Mesodermal cell (in vitro differentiated cells): ENCODE measurements around the gene RCAN1.

Source experiments
- H3K27ac ChIP-seq: 2 replicates; pipeline ENCODE4 v1.7.0; 2013; ENCODE audit warnings: mild to moderate bottlenecking, low read depth, low read length, moderate library complexity; ENCODE audit not compliant: severe bottlenecking
- H3K36me3 ChIP-seq: 2 replicates; pipeline ENCODE4 v1.7.1; 2013; ENCODE audit warnings: mild to moderate bottlenecking, low read length, moderate library complexity; ENCODE audit not compliant: control insufficient read depth, insufficient read depth
- H3K4me1 ChIP-seq: one replicate; pipeline ENCODE4 v1.7.1; 2013; ENCODE audit warnings: mild to moderate bottlenecking, low read length; ENCODE audit not compliant: insufficient read depth, control insufficient read depth, poor library complexity, severe bottlenecking
- H3K4me3 ChIP-seq: 2 replicates; pipeline ENCODE4 v1.7.0; 2013; ENCODE audit warnings: low read length, control low read depth, mild to moderate bottlenecking; ENCODE audit not compliant: insufficient read depth, poor library complexity, severe bottlenecking; ENCODE audit errors: extremely low read depth
- H3K9me3 ChIP-seq: 2 replicates; pipeline ENCODE4 v1.7.1; 2013; ENCODE audit warnings: mild to moderate bottlenecking, low read length, moderate library complexity; ENCODE audit not compliant: control insufficient read depth
- WGBS, 2 experiments: methylation state at CpG; one replicate each; pipeline ENCODE4 v1.1.5; 2013; ENCODE audit warnings: missing lambda C conversion rate in 2 of 2; ENCODE audit not compliant: insufficient coverage in 2 of 2; 5-methylcytosine and 5-hydroxymethylcytosine counted together

RCAN1 gene

DNA sequence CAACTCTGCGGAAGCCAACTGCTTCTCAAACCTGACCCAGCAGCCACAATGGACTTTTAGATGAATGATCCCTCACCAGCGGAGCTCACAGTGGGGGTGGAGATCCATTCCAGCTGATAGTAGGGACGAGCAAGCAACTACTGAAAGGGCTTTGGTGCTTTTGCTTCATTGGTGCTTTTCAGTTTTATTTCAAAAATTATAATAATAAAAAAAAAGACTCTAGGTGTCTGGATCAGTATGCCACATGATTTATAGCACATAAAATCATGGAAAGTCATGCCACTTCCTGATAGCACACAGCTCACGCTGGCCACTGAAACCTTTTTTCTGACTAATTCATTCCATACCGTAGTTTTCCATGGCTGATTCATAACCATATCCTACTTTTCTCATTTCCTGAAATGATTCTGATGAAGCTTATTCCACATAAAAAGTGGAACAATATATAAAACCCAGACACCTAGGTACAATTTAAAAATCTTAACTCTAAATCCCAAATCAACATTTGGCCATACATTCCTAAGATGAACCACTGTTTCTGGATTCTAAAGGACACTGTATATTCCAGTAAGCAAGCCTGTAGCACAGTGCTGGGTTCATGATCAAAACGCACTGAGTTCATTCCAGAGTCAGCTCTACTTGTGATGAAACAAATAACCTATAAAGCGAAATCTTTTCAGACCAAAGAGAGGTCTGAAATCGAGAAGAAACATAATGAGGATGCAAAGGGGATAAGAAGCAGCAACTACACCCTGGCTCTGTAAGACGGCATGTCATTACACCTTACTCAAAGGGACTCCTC lies 61.6 kb downstream of the RCAN1 start:
- Histone ChIP-seq H3K27ac (no peak overlapping the region), H3K36me3 (no peaks in the 10 kb centered on the region), H3K9me3 (peaks cover 7% of the 10 kb centered on the region), H3K4me3 (no peak overlapping the region), H3K4me1 (peaks cover 4% of the 10 kb centered on the region)
- WGBS, 2 experiments: 67 to 93% methylated on average over 3 to 4 of the region's 9 CpGs

DNA sequence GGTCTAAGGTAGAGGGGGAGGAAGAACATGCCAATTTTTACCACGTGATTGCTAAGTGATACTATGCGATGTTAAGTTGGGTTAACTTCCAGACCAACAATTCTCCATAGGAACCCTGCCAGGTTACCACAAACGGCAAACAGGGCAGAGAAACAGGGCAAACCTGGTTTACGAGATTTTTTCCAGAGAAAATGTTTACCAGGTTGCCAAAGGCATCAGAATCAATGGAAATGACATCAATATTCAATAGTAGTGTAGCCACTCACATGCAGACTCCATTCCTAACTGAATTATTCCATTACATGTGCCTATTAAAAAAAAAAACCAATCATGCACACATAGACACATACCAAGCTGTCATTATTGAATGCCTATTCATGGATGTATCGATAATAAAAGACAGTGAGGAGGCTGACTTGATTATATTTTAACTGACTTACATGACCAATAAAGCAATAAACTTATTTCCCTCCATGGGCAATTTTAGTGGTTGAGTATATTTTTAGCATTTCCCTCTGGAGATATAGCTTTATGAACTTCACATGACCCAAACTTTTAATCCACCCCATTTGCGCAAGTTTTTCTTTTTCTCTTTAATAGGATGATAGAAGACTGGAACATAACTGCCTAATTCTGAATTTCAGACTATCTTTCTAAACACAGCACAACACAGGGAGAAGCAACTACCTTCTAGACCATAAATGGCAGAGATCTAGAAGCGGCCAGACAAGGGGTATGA lies 62.4 kb downstream of the RCAN1 start:
- 80 to 100% methylated on average over 1 to 2 of the region's 7 CpGs for WGBS, 2 experiments
- no peak overlapping the region for H3K4me3 ChIP-seq
- peaks cover 7% of the 10 kb centered on the region for H3K9me3 ChIP-seq
- H3K27ac ChIP-seq: no peak overlapping the region
- H3K4me1 ChIP-seq: peaks cover 4% of the 10 kb centered on the region
- no peaks in the 10 kb centered on the region for H3K36me3 ChIP-seq

GRCh38 chr21:34550182-34550799 lies 64.6 kb downstream of the RCAN1 start:
- Histone ChIP-seq H3K36me3 (no peaks in the 10 kb centered on the region), H3K27ac (no peak overlapping the region), H3K9me3 (peaks cover 6% of the 10 kb centered on the region), H3K4me3 (no peak overlapping the region), H3K4me1 (peaks cover 22% of the 10 kb centered on the region)
- WGBS, 2 experiments: 50% methylated on average over 1 of the region's 2 CpGs; no CpG with 5 or more reads in 1 of the 2 experiments

DNA sequence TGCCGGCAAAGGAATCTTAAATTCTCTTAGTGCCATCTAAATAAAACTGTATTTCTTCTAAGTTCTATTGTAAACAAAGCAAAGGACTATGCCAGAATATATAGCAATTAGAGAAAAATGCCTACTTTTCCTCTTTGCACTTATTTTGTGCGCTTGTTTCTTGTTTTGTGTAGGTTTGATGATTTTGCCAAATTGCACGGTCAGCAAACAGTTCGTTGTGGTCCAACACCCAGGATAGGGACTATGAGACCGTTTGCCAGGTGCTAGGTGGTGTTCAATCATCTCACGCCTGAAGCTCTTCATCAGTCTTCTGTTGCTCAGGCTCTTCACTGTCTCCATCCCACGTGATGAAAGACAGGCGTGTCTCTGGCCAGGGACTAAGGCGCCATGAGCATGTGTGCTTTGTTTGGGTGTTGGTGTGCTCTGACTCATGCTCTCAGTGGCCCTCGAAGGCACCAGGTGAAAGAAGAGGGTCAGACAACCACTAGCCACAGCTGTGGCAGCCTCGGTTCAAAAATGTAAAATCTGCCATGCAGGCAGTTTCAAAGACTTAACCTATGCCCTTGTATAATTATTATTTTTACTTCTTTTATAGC lies 66.0 kb downstream of the RCAN1 start:
- Histone ChIP-seq H3K27ac (no peak overlapping the region), H3K4me3 (no peak overlapping the region), H3K4me1 (peaks cover 30% of the 10 kb centered on the region), H3K9me3 (peaks cover 9% of the 10 kb centered on the region), H3K36me3 (no peaks in the 10 kb centered on the region)
- 90 to 91% methylated on average over 6 to 7 of the region's 11 CpGs for whole genome bisulfite sequencing, 2 experiments

GRCh38 chr21:34546542-34546941 lies 68.4 kb downstream of the RCAN1 start:
- Histone ChIP-seq H3K36me3 (no peaks in the 10 kb centered on the region), H3K27ac (no peak overlapping the region), H3K9me3 (peaks cover 9% of the 10 kb centered on the region), H3K4me1 (peaks cover 26% of the 10 kb centered on the region), H3K4me3 (no peak overlapping the region)
- WGBS, 2 experiments: 100% methylated on average over 1 of the region's 6 CpGs; no CpG with 5 or more reads in 1 of the 2 experiments

DNA sequence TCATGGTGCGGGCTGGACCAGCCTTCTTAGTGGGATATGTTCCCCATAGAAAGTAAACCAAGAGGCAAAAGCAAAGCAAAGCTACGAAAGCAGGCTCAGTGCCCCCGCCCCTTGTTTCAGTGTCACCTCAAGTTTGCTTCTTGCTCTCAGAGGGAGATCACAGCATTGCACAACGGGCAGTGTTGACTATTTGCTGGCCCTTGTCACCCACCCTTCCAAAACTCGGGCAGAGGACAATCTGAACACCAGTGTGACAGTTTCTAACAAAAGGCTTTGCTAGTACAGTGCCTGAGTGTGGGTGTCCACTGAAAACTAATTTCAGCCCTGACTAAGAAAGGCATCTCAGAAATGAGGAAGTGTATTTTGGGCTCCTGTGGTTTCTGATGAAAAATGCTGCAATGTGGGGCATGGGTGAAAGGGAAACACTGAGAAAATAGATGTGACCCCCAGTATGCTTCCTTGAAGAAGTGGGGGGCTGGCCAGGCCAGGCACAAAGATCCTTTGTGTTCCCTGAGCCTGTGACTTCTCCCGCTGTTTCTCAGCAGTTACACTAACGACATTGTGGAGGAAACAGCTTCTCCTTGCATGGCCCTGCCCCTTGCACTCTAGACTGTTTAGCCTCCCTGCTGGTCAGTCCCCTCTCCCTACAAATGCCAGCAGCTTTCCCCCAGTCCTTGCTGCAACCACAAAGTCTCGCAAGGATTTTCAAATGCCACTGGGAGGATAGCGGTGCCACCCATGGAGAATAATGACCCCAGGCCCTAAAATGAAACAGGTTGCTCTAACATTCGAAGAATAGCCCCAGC lies 69.6 kb downstream of the RCAN1 start:
- peaks cover 26% of the 10 kb centered on the region for H3K4me1 ChIP-seq
- H3K9me3 ChIP-seq: peaks cover 9% of the 10 kb centered on the region
- WGBS, 2 experiments: 54 to 55% methylated on average over 6 to 9 of the region's 10 CpGs
- H3K36me3 ChIP-seq: no peaks in the 10 kb centered on the region
- H3K27ac ChIP-seq: peak overlapping the region; percentile 96
- no peak overlapping the region for H3K4me3 ChIP-seq

DNA sequence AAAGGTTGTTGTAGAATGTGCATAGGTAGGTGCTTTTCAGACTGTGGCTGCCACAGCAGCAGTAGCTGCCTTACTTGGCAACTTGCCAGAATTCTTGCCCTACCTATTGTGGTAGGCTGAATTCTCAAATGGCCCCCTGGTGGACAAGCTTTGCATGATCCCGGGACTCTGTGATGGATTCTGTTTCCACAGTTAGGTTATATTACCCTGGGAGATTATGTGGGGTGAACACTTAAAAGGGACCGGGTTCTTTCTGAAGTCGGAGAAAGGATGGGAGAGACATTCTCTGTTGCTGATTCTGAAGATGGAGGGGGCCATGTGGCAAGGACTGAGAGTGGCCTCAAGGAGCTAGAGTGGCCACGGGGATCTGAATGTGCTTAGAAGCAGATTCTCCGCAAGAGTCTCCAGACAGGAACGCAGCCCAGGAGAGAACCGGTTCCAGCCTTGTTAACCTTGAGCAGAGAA lies 70.8 kb downstream of the RCAN1 start:
- WGBS, 2 experiments: 85 to 89% methylated on average over 7 of the region's 7 CpGs
- H3K4me1 ChIP-seq: peaks cover 26% of the 10 kb centered on the region
- no peak overlapping the region for H3K27ac ChIP-seq
- no peaks in the 10 kb centered on the region for H3K36me3 ChIP-seq
- no peak overlapping the region for H3K4me3 ChIP-seq
- peaks cover 9% of the 10 kb centered on the region for H3K9me3 ChIP-seq

DNA sequence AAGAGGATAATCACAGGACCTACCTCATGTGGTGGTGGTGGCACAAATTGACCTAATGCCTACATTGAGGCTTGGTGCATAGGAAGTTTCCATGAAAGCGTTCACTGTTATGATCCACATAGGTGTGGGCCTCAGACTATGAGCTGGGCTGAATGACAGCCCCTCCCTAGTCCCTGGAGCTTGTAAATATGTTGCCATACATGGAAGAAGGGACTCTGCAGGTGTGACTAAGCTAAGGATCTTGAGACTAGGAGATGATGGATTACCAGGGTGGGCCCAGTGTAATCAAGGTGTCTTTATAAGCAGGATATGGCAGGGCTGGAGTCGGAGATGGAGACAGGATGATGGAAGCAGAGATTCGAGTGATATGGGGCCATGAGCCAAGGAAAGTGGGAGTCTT lies 71.9 kb downstream of the RCAN1 start:
- Histone ChIP-seq H3K36me3 (no peaks in the 10 kb centered on the region), H3K4me3 (no peak overlapping the region), H3K9me3 (peaks cover 9% of the 10 kb centered on the region), H3K4me1 (peaks cover 26% of the 10 kb centered on the region), H3K27ac (no peak overlapping the region)
- 64 to 79% methylated on average over 3 of the region's 3 CpGs for WGBS, 2 experiments

- Histone ChIP-seq H3K4me3 (no peak overlapping the region), H3K36me3 (no peaks in the 10 kb centered on the region), H3K9me3 (peaks cover 9% of the 10 kb centered on the region), H3K27ac (no peak overlapping the region), H3K4me1 (peaks cover 26% of the 10 kb centered on the region)
- 89 to 98% methylated on average over 4 to 5 of the region's 5 CpGs for WGBS, 2 experiments
Observed at GRCh38 chr21:34540206-34540605, 74.7 kb downstream of the RCAN1 start.

DNA sequence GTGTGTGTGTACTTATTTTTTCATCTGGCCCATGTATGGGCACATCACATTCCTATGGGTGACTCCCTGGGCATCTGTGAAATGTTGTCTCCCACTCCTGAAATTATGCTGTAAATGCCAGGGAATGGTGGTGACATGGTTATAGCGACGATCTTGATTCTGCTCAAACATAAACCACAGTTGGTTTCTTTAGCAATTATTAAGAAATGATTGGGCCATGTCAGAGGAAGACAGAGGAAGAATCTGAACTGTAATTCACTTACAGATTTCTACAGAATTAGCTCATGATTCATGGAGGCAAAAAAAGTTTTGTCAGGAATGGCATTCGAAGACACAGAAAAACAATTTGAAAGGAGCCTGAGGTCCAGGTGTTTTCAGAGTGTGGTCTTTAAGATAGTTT lies 77.1 kb downstream of the RCAN1 start:
- Histone ChIP-seq H3K36me3 (no peaks in the 10 kb centered on the region), H3K9me3 (peaks cover 4% of the 10 kb centered on the region), H3K4me1 (peaks cover 22% of the 10 kb centered on the region), H3K4me3 (no peak overlapping the region), H3K27ac (no peak overlapping the region)
- WGBS, 2 experiments: 70 to 100% methylated on average over 1 to 2 of the region's 3 CpGs
